Gastrocnemius medialis (tissue), 4 donors: Measurements from ENCODE around the gene CHMP6. TPM values are rescaled to one million over a fixed set of nuclear protein-coding genes. Genes with fewer than 3 reads are reported as not detected.
A peak's percentile ranks its signal among the peaks of the same experiment; 100 is the strongest.

Experiments
- ATAC-seq, 2 donors: fragments of 150-250 bp; one replicate each; pipeline ENCODE4 v1.9.1; 2016
- DNase-seq, 2 donors: peaks; one replicate each; pipeline ENCODE4 v3.0.0-alpha.2; 2019
- H3K27ac ChIP-seq, 4 donors: fragments of 200-600 bp; sonication (generic); 1 replicate in 1 of 4; 2 replicates in 3 of 4; pipeline ENCODE4 v1.5.1; 2016 to 2018; ENCODE audit warnings: mild to moderate bottlenecking in 2 of 4, moderate library complexity in 1 of 4
- H3K27me3 ChIP-seq, 3 donors: fragments of 200-600 bp; sonication (generic) in 2 of 3; 1 replicate in 1 of 3; 2 replicates in 2 of 3; pipeline versions ENCODE4 v1.5.1 to v1.6.0; 2016 to 2019; ENCODE audit warnings: mild to moderate bottlenecking in 1 of 3, moderate library complexity in 1 of 3
- H3K36me3 ChIP-seq, 2 donors: fragments of 200-600 bp; sonication (generic) in 1 of 2; one replicate each; pipeline ENCODE4 v1.5.1; 2017 to 2018
- H3K4me1 ChIP-seq, 2 donors: fragments of 200-600 bp; sonication (generic) in 1 of 2; one replicate each; pipeline ENCODE4 v1.5.1; 2016 to 2017; ENCODE audit warnings: mild to moderate bottlenecking in 2 of 2
- H3K4me3 ChIP-seq, 4 donors: fragments of 200-600 bp; sonication (generic) in 3 of 4; 1 replicate in 1 of 4; 2 replicates in 3 of 4; pipeline ENCODE4 v1.5.1; 2016 to 2019; ENCODE audit warnings: mild to moderate bottlenecking in 2 of 4
- H3K9me3 ChIP-seq, 3 donors: fragments of 200-600 bp; sonication (generic) in 2 of 3; 1 replicate in 1 of 3; 2 replicates in 2 of 3; pipeline ENCODE4 v1.5.1; 2016 to 2019
- CTCF ChIP-seq, 5 experiments: fragments of 450-650 bp in 3 of 5; fragments of 200-600 bp in 2 of 5; sonication (generic) in 2 of 5; IDR thresholded peaks in 4 of 5; conservative IDR thresholded peaks in 1 of 5; 1 replicate in 4 of 5; 2 replicates in 1 of 5; pipeline ENCODE4 v1.5.1; 2016 to 2019; ENCODE audit warnings: antibody characterized with exemption in 5 of 5, mild to moderate bottlenecking in 3 of 5, moderate library complexity in 3 of 5
- POLR2A ChIP-seq, 2 donors: fragments of 450-650 bp; IDR thresholded peaks; one replicate each; pipeline ENCODE4 v1.6.1; 2017; ENCODE audit warnings: antibody characterized with exemption in 2 of 2, mild to moderate bottlenecking in 2 of 2, moderate library complexity in 2 of 2
- in situ Hi-C, 4 donors: fragments of 200-750 bp; cut with MboI; loops; one replicate each; pipeline versions ENCODE4 v1.15.0 to v1.8.0; 2017; ENCODE audit warnings: low sequenced_read_pairs in 4 of 4
- intact Hi-C: fragments of 100-400 bp; cut with DNase I; formaldehyde crosslinking; loops from one replicate; pipeline ENCODE4 v1.15.1; 2023; ENCODE audit warnings: low total_unique reads
- total RNA-seq, 4 donors: library from RNA; depleted of rRNA; stranded (reverse); fragments of >200 nt; gene quantifications; one replicate each; pipeline versions ENCODE4 v1.1.0 to v1.2.3, GENCODE V29; 2016

Gene CHMP6
- total RNA-seq, 4 donors from 2014 or later: 29.8 to 33.3 (median 33.0) TPM

- Histone ChIP-seq H3K9me3 (no peaks in the 10 kb centered on the region), H3K27me3 (peaks cover 0 to 4% (median 2%) of the 10 kb centered on the region in 3 donors), H3K36me3 (no peaks in the 10 kb centered on the region), H3K27ac (peak overlapping the region in 1 of 4 donors; percentile 34), H3K4me3 (peak overlapping the region; percentile 35 to 55 (median 45)), H3K4me1 (peaks cover 18 to 38% of the 10 kb centered on the region in 2 donors)
- ATAC-seq: no peak
- in situ Hi-C loops (no loop called here), intact Hi-C loops (loop anchor here (1.0 to 10.0 kb wide), 3 partner anchors 21 to 189 kb away; partner anchors contain the start of gene CEP131)
- TF ChIP-seq POLR2A (IDR thresholded peaks at IDR 0.05) (no peak), CTCF (IDR thresholded peaks at IDR 0.05 in 4 of 5, conservative IDR thresholded peaks at IDR 0.05 in 1 of 5) (no peak)
- no peak for DNase-seq
Measured at GRCh38 chr17:81035521-81036196, 44.0 kb downstream of the CHMP6 start.

- TF ChIP-seq CTCF (IDR thresholded peaks at IDR 0.05 in 4 of 5, conservative IDR thresholded peaks at IDR 0.05 in 1 of 5) (no peak), POLR2A (IDR thresholded peaks at IDR 0.05) (no peak)
- no peaks in the 10 kb centered on the region for H3K36me3 ChIP-seq
- peaks cover 0 to 4% (median 2%) of the 10 kb centered on the region in 3 donors for H3K27me3 ChIP-seq
- in situ Hi-C loops (no loop called here), intact Hi-C loops (loop anchor here (2.0 to 10.0 kb wide), 2 partner anchors 20 to 188 kb away; partner anchors contain the start of gene CEP131)
- no peaks in the 10 kb centered on the region for H3K9me3 ChIP-seq
- H3K4me1 ChIP-seq: peaks cover 18 to 38% of the 10 kb centered on the region in 2 donors
- peak overlapping the region; percentile 35 to 55 (median 45) for H3K4me3 ChIP-seq
- DNase-seq: no peak
- H3K27ac ChIP-seq: no peak overlapping the region
- ATAC-seq: no peak
Measured at GRCh38 chr17:81036197-81036941, 44.7 kb downstream of the CHMP6 start.

GRCh38 chr17:81037026-81037797, 45.6 kb downstream of the CHMP6 start:
- intact Hi-C loops (loop anchor here (2.0 to 10.0 kb wide), 2 partner anchors 20 to 188 kb away; partner anchors contain the start of gene CEP131), in situ Hi-C loops (no loop called here)
- no peak for TF ChIP-seq POLR2A (IDR thresholded peaks at IDR 0.05)
- TF ChIP-seq CTCF (IDR thresholded peaks at IDR 0.05 in 4 of 5, conservative IDR thresholded peaks at IDR 0.05 in 1 of 5): no peak
- Histone ChIP-seq H3K27ac (peak overlapping the region in 2 of 4 donors; percentile 11 to 14), H3K4me1 (peaks cover 18 to 38% of the 10 kb centered on the region in 2 donors), H3K4me3 (no peak overlapping the region), H3K36me3 (no peaks in the 10 kb centered on the region), H3K9me3 (no peaks in the 10 kb centered on the region), H3K27me3 (peaks cover 0 to 4% (median 2%) of the 10 kb centered on the region in 3 donors)
- DNase-seq (peak; percentile 60 to 67), ATAC-seq (peak; percentile 24 to 38)
